OCI-M1 (cell line): Measurements from ENCODE around the gene CARD16.
"Not testable (repeated sequence)": the region's sequence is repeated elsewhere in the genome, so short reads cannot be mapped to it uniquely, and the experiment has no call there.

Source experiments
- DNase-seq: peaks from one replicate; lab custom pipeline; 2025; lab: John Stamatoyannopoulos, UW

CARD16 gene

DNA sequence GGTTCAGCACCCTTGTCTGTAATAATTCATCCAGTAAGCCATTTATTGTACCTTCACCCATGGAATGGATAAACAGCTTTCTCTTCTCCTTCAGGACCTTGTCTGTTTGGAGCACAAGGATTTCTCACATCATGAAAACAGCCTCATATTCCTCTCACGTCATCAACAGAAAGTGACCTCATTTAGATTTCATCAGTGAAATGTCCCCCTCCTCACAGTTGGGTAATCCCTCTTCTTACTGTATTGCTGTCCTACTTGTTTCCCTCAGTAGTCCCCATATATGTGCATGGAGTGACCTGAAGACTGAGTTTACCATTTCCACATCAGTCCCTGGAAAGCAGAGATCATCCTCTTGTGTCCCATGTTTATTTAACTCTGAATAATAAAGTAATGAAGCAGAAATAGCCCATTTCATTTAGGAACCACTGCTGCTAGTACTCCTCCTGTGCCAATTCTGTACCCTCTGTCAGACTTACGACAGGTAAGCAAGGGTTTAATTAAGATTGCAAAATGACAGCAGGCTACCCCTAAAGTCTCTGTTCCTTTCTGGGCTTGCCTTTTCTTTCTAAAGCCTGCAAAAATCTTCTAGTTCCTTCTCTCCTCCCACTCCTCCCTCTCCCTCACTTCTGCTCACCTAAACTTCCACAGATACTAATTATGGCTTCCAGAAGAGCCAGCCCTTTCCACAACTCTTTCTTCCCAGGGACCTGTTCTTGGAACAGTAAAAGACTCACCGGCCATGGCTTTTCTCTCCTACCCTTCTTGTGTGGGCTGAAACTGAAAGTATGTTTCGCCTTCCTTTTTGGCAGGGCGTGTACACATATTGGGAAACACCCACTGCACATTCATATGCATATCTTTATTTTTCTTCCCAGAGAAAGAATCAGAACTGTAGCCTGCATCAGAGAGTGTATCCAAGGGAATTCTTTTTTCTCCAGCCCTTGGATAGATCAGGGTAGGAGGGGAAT is at the start of gene CARD16:
Gene CARD16, minus strand, starts transcription at position 779 of the 968 bp plus-strand sequence. Its CDS starts 38 bp downstream, at position 741.
- peak; percentile 57 for DNase-seq

DNA sequence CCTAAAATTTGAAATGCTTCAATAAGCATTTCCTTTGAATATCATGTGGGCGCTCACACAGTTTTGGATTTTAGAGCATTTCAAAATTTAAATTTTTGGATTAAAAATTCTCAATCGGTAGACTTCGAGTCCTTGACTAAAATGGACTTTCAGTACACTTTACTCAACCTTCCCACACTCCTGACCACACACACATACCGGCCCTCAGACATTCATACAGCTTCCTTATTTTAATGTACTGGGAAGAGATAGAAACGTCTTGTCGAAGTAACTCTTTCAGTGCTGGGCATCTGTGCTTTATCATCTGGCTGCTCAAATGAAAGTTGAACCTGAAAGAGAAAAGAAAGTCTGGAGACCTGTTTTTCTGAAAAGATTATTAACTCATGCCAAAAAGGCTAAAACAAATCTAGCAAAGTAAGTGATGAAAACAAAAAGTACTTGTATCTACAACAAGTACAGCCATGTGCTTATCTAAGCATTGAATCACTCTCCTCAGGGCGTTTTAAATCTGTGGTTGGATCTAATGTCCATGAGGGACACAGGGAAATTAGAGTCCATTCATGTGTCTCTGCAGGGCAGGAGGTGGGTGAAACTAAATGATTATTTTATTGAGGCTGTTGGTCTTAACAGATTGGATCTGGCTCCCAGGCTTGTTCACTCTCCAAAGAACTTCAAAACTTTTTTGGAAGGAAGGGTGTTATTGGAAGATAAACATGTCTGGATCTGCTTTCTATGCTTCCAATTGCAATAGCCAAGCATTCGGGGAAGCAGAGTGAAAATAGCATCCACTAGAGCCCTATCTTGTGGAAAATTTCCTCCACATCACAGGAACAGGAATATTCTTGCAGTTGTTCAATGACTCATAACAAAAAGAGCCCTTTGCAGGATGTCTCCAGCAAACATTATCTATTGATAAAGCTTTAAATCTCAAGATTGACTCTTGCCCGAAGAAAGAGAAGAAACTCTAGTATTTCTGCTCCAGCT is 47.4 kb upstream of the CARD16 start:
- peak; percentile 38 for DNase-seq

GRCh38 chr11:105081412-105082150 is 36.4 kb upstream of the CARD16 start:
- DNase-seq = no peak

GRCh38 chr11:105080171-105080906 is 35.2 kb upstream of the CARD16 start:
- DNase-seq = not testable (repeated sequence)

DNA sequence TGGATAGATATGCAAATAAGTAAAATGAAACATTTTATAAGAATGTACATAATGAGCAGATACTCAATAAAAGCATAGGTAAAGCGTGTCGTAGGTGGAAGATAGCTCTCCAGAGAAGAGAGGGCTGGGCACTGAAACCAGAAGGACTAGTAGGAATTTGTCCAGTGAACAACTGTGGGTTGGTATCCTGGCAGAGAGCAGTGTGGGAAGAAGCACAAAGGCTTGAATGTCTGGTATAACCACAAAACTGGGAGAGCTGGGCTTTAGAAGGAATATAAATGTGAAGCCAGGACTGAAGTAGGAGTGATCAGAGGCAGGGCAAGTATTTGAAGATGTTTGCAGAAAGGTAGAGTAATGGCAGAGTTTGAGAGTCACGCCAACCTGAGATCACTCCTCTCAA is 33.1 kb upstream of the CARD16 start:
- no peak for DNase-seq

- not testable (repeated sequence) for DNase-seq
These were observed 32.1 kb upstream of the CARD16 start for GRCh38 chr11:105077141-105077790.

DNA sequence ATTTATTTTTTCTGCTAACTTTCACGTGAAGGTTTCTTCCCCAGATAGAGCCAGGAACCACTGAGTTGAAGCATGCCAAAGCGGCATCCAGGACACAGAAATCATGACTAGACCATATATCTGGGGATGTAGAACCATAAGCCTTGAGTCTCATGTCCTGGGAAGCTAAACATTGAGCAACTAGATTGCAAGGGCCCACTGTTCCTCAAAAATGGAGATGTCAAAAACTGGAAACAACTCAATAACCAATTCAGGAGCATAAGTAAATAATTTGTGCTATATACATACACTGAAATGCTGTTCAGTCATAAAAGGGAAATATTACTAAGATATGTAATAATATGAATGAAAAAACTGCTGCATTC is 29.0 kb upstream of the CARD16 start:
- no peak for DNase-seq

DNA sequence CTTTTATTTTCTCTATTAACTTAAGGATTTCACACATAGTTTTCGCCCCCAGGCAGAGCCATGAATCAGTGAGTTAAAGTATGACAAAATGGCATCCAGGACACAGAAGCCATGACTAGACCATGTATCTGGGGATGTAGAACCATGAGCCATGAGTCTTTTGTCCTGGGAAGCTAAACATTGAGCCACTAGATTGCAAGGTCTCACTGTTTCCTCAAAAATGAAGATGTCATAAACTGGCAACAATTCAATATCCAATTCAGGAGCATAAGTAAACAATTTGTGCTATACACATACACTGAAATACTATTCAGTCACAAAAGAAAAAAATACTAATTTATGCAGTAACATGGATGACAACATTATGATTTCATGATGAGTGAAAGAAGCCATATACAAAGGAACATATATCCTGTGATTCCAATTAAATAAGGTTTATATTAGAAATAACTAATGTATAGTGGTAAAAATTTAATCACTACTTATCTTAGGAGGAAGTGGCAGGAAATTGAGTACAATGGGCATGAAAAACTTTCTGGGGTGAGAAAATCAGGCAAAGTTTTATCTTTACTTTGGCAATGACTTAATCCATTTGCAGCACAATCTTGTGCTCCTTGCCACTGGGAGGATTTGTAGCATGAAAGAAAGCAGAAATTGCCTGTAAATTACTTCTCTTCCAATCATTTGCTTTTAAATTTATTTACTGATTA is 28.5 kb upstream of the CARD16 start:
- DNase-seq = no peak

GRCh38 chr11:105072080-105072479 is 26.9 kb upstream of the CARD16 start:
- DNase-seq = not testable (repeated sequence)

- DNase-seq = no peak
These were observed 26.1 kb upstream of the CARD16 start for GRCh38 chr11:105071089-105071732.

- DNase-seq = no peak
These were observed 25.2 kb upstream of the CARD16 start for GRCh38 chr11:105070306-105070705.

DNA sequence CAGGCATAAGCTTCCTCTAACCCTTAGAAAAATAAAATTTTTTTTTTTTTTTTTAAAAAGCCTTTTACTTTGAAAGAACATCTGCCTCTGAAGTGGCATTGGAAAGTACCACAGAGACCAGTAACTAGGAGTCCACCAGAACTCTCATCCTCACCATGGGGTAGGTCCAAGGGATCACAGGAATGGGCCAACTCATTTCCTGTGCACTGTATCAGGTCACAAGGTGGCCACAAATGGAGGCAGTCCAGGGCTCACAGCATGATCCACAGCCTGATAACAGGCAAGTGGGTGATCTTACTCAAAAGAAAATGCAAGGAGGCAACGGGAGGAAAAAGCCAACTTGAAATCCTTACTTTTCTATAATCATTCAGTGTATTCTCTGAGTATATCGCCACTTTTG is 24.6 kb upstream of the CARD16 start:
- DNase-seq = not testable (repeated sequence)

DNA sequence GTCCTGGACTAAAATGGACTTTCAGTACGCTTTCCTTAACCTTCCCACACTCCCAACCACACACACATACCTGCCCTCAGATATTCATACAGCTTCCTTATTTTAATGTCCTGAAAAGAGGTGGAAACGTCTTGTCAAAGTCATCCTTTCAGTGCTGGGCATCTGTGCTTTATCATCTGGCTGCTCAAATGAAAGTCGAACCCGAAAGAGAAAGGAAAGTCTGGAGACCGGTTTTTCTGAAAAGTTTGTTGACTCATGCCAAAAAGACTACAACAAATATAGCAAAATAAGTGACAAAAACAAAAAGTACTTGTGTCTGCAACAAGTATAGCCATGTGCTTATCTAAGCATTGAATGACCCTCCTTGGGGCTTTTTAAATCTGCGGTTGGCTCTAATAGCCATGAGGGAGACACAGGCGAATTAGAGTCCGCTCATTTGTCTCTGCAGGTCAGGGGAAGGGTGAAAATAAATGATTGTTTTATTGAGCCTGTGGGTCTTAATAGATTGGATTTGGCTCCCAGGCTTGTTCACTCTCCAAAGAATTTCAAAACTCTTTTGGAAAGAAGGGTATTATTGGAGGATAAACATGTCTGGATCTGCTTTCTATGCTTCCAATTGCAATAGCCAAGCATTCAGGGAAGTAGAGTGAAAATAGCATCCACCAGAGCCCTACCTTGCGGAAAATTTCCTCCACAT is 18.3 kb upstream of the CARD16 start:
- DNase-seq = not testable (repeated sequence)

- DNase-seq = no peak
These were observed 12.3 kb upstream of the CARD16 start for GRCh38 chr11:105057432-105057831.

DNA sequence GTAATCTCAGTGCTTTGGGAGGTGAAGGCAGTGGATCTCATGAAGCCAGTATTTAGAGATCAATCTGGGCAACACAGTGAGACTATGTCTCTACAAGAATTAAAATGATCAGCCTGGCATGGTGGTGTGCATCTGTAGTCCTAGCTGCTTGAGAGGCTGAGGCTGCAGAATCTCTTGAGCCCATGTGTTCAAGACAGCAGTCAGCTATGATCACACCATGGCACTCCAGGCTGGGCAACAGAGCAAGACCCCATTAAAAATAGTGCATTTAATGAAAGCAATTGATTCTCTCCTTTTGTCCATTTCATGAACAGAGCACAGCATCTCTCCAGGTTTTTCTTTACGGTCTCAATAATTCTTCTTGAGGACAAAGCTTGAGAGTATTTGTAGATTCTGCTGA is 11.3 kb upstream of the CARD16 start:
- DNase-seq = no peak

- DNase-seq = peak; percentile 0
These were observed 9.8 kb upstream of the CARD16 start for GRCh38 chr11:105054723-105055493.

DNA sequence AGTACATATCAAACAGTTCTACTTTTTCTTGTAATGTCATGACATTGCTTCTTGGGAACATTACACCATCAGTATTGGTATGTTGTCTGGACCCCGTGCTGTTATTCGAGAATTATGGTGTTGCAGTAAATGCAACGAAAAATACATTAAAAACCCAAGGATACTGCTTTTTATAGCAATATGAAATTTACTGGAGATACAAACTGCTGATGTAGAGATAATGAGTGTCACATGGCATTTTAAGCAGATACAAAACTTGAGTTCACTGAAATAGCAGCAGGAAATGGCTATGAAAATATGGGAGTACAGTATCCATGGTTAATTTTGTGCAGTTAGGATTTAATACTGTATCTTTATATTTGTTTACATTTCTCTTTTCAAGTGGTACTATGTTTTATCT is 7.4 kb upstream of the CARD16 start:
- no peak for DNase-seq

DNA sequence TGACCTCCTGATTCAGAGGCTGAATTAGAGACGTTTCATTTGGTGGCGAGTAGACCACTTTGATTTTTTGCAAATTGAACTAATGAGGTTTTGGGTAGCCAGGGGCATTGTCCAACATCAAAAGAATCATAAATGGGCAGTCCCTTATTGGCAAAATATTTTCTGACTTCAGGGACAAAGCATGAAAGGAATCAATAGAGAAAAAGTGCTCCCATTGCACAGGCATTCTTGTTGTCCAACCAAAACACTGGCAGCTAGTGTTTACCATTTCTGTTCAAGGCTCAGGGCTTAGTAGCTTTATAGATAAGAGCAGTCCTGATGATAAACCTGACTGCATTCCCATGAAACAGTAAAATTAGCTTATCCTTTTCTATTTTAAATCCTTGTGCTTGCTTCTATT is 6.4 kb upstream of the CARD16 start:
- DNase-seq = no peak
